Heart left ventricle (tissue), 16 donors: Measurements from ENCODE around the gene ABHD16B. TPM values are rescaled to one million over a fixed set of nuclear protein-coding genes. Genes with fewer than 3 reads are reported as not detected.

Experiments used
- ATAC-seq, 4 donors: fragments of 200-7000 bp; cut with Tn5 transposase; one replicate each; pipeline ENCODE4 v1.9.1; 2020 to 2022; ENCODE audit warnings: moderate library complexity in 4 of 4, mild to moderate bottlenecking in 3 of 4, moderate number of reproducible peaks in 1 of 4
- DNase-seq, 5 donors: peaks; one replicate each; pipeline ENCODE4 v3.0.0-alpha.2; 2020
- H3K27ac ChIP-seq, 12 donors: fragments of 200-600 bp; sonication (generic) in 4 of 12; one replicate each; pipeline versions ENCODE4 v1.5.0 to v1.8.0; 2016 to 2022; ENCODE audit warnings: mild to moderate bottlenecking in 2 of 12
- H3K27me3 ChIP-seq, 9 donors: fragments of 200-600 bp; sonication (generic) in 2 of 9; one replicate each; pipeline versions ENCODE4 v1.5.1 to v1.8.0; 2016 to 2022; ENCODE audit warnings: mild to moderate bottlenecking in 3 of 9
- H3K36me3 ChIP-seq, 9 donors: fragments of 200-600 bp; sonication (generic) in 2 of 9; one replicate each; pipeline versions ENCODE4 v1.5.0 to v1.8.0; 2018 to 2022; ENCODE audit warnings: mild to moderate bottlenecking in 2 of 9
- H3K4me1 ChIP-seq, 12 donors: fragments of 200-600 bp; sonication (generic) in 4 of 12; one replicate each; pipeline versions ENCODE4 v1.5.0 to v1.8.0; 2016 to 2022; ENCODE audit warnings: mild to moderate bottlenecking in 3 of 12
- H3K4me3 ChIP-seq, 12 donors: fragments of 200-600 bp; sonication (generic) in 4 of 12; one replicate each; pipeline versions ENCODE4 v1.5.0 to v1.8.0; 2017 to 2022; ENCODE audit warnings: mild to moderate bottlenecking in 9 of 12, moderate library complexity in 4 of 12
- H3K9me3 ChIP-seq, 12 donors: fragments of 200-600 bp; sonication (generic) in 4 of 12; one replicate each; pipeline versions ENCODE4 v1.5.0 to v1.8.0; 2016 to 2022; ENCODE audit warnings: mild to moderate bottlenecking in 1 of 12
- CTCF ChIP-seq, 12 donors: fragments of 200-600 bp; sonication (generic) in 4 of 12; IDR thresholded peaks; one replicate each; pipeline versions ENCODE4 v1.5.0 to v1.8.0; 2018 to 2022; ENCODE audit warnings: antibody characterized with exemption in 12 of 12, mild to moderate bottlenecking in 5 of 12
- POLR2A ChIP-seq, 2 donors: fragments of 450-650 bp; IDR thresholded peaks; one replicate each; pipeline ENCODE4 v1.6.1; 2017; ENCODE audit warnings: antibody characterized with exemption in 2 of 2, mild to moderate bottlenecking in 2 of 2, moderate library complexity in 2 of 2
- WGBS, 4 donors: extraction: QIAGEN DNeasy Blood & Tissue Kit in 2 of 4; methylation state at CpG; one replicate each; pipeline versions ENCODE4 v1.1.5 to v1.1.7; 2013 to 2018; 5-methylcytosine and 5-hydroxymethylcytosine counted together
- intact Hi-C, 10 donors: fragments of 100-400 bp; cut with DNase I; formaldehyde crosslinking; loops; one replicate each; pipeline versions ENCODE4 v1.11.1 to v1.14.2; 2022
- polyA plus RNA-seq, 2 donors: library from polyadenylated mRNA; stranded (reverse); fragments of 200-250 nt; gene quantifications; one replicate each; pipeline ENCODE4 v1.2.3, GENCODE V29; 2013
- total RNA-seq, 9 donors: library from RNA; depleted of rRNA in 2 of 9; stranded (reverse); fragments of >200 nt in 2 of 9; fragmentation: NEBNext Ultra II Directional in 3 of 9; extraction: Animal tissue kit (Norgen Biotek cat#: 25700) in 3 of 9; gene quantifications; one replicate each; pipeline versions ENCODE4 v1.1.0 to v1.2.4, GENCODE V29; 2016 to 2023
- donor health status: ischemic (EF 13 %, LVEDD 7.1; RV severe dilation, severe dysfunction).
- donor health status: healthy with polysubstance abuse.
- donor health status: DM: no; HTN: yes; CAD: no.
- donor health status: DM: no; HTN: no; CAD: no.
- donor health status: ischemic (EF 25% LVEDD 6.9; RV normal size, moderate dysfunction).
- donor health status: ischemic (EF 25% LVEDD 5.7; RV mildly dilated, moderate dysfunction).
- donor health status: healthy.
- donor health status: DM: yes; HTN: yes; CAD: no.
- donor health status: ischemic (EF 35%, LVEDD 5.7; RV mildly dilated, moderate dysfunction).
- donor health status: nonischemic (EF 11% LVEDD 7.7; RV severe dilation, severe dysfunction).
- donor health status: DM: yes; HTN: yes; CAD: no.
- donor health status: PGD.
- donor health status: ischemic (EF 29% LVEDD 5.4; RV normal size, mild dysfunction).
- donor health status: nonischemic (EF 23%, LVEDD 6.1; RV moderate dilation, normal function).

ABHD16B gene
- total and polyA plus RNA-seq, 11 donors: 0.12 to 0.72 TPM; not detected in 9

- TF ChIP-seq POLR2A (IDR thresholded peaks at IDR 0.05): no peak
- peak in 3 of 12 donors; percentile 7 to 37 (median 20) for TF ChIP-seq CTCF (IDR thresholded peaks at IDR 0.05)
- Histone ChIP-seq H3K4me3 (peak overlapping the region in 11 of 12 donors; percentile 3 to 50 (median 43)), H3K27ac (peak overlapping the region; percentile 71 to 96 (median 84)), H3K36me3 (no peaks in the 10 kb centered on the region), H3K4me1 (peaks cover 0 to 53% (median 44%) of the 10 kb centered on the region in 12 donors), H3K9me3 (no peaks in the 10 kb centered on the region), H3K27me3 (peaks cover 0 to 33% (median 0%) of the 10 kb centered on the region in 9 donors)
- ATAC-seq (peak; percentile 79 to 87 (median 84)), DNase-seq (peak; percentile 85 to 91 (median 90))
- WGBS, 4 donors: 0 to 1% (median 0%) methylated on average over 3 to 24 of the region's 24 CpGs
- intact Hi-C loops: loop anchor here in 2 of 10 donors (1.0 to 2.0 kb wide), 2 partner anchors 12 to 13 kb away; no protein-coding TSS in a partner anchor
Observed at GRCh38 chr20:63846128-63846771, 15.0 kb upstream of the ABHD16B start.

- WGBS, 4 donors: 29 to 44% (median 33%) methylated on average over 2 to 3 of the region's 3 CpGs
- TF ChIP-seq POLR2A (IDR thresholded peaks at IDR 0.05) (no peak), CTCF (IDR thresholded peaks at IDR 0.05) (no peak)
- DNase-seq (no peak), ATAC-seq (no peak)
- Histone ChIP-seq H3K36me3 (no peaks in the 10 kb centered on the region), H3K27me3 (peaks cover 0 to 33% (median 0%) of the 10 kb centered on the region in 9 donors), H3K27ac (peak overlapping the region; percentile 71 to 96 (median 84)), H3K9me3 (no peaks in the 10 kb centered on the region), H3K4me3 (peak overlapping the region in 1 of 12 donors; percentile 50), H3K4me1 (peaks cover 0 to 53% (median 44%) of the 10 kb centered on the region in 12 donors)
- intact Hi-C loops: loop anchor here in 2 of 10 donors (1.0 to 2.0 kb wide), 2 partner anchors 11 to 14 kb away; no protein-coding TSS in a partner anchor
Observed at GRCh38 chr20:63846888-63847236, 14.4 kb upstream of the ABHD16B start.

- peaks cover 0 to 33% (median 0%) of the 10 kb centered on the region in 9 donors for H3K27me3 ChIP-seq
- DNase-seq: peak; percentile 61 to 72 (median 64)
- TF ChIP-seq CTCF (IDR thresholded peaks at IDR 0.05): no peak
- ATAC-seq: peak; percentile 27 to 66 (median 34)
- no peaks in the 10 kb centered on the region for H3K9me3 ChIP-seq
- peak overlapping the region in 2 of 12 donors; percentile 3 to 12 for H3K4me3 ChIP-seq
- intact Hi-C loops: loop anchor here in 1 of 10 donors (2.0 kb wide), 1 partner anchor 15 kb away; no protein-coding TSS in a partner anchor
- WGBS, 4 donors: 29 to 55% (median 38%) methylated on average over 8 to 16 of the region's 16 CpGs
- no peaks in the 10 kb centered on the region for H3K36me3 ChIP-seq
- H3K27ac ChIP-seq: peak overlapping the region; percentile 71 to 96 (median 84)
- peaks cover 0 to 56% (median 44%) of the 10 kb centered on the region in 12 donors for H3K4me1 ChIP-seq
Observed at GRCh38 chr20:63847237-63848002, 13.9 kb upstream of the ABHD16B start.
